HUES48 (cell line): ENCODE data around the gene OPN1LW.
"Not testable (repeated sequence)": the region's sequence is repeated elsewhere in the genome, so short reads cannot be mapped to it uniquely, and the experiment has no call there.

ENCODE experiments used
- H3K27ac ChIP-seq: one replicate; pipeline ENCODE4 v1.7.0; 2013; ENCODE audit warnings: low read depth, low read length, inconsistent platforms
- H3K27me3 ChIP-seq: 2 replicates; pipeline ENCODE4 v1.6.1; 2013; ENCODE audit warnings: mild to moderate bottlenecking, low read length; ENCODE audit not compliant: control insufficient read depth, insufficient read depth
- H3K36me3 ChIP-seq: 2 replicates; pipeline ENCODE4 v1.6.1; 2013; ENCODE audit warnings: low read length; ENCODE audit not compliant: control insufficient read depth, insufficient read depth
- H3K4me1 ChIP-seq: 2 replicates; pipeline ENCODE4 v1.6.1; 2013; ENCODE audit warnings: mild to moderate bottlenecking, low read length; ENCODE audit not compliant: control insufficient read depth, insufficient read depth
- H3K4me3 ChIP-seq: 2 replicates; pipeline ENCODE4 v1.5.1; 2013; ENCODE audit warnings: mild to moderate bottlenecking, low read depth, low read length
- H3K9ac ChIP-seq: 2 replicates; pipeline ENCODE4 v1.6.1; 2013; ENCODE audit warnings: mild to moderate bottlenecking, low read depth, low read length, moderate library complexity
- H3K9me3 ChIP-seq: 2 replicates; pipeline ENCODE4 v1.6.1; 2013; ENCODE audit warnings: low read length; ENCODE audit not compliant: control insufficient read depth, insufficient read depth

Gene OPN1LW

DNA sequence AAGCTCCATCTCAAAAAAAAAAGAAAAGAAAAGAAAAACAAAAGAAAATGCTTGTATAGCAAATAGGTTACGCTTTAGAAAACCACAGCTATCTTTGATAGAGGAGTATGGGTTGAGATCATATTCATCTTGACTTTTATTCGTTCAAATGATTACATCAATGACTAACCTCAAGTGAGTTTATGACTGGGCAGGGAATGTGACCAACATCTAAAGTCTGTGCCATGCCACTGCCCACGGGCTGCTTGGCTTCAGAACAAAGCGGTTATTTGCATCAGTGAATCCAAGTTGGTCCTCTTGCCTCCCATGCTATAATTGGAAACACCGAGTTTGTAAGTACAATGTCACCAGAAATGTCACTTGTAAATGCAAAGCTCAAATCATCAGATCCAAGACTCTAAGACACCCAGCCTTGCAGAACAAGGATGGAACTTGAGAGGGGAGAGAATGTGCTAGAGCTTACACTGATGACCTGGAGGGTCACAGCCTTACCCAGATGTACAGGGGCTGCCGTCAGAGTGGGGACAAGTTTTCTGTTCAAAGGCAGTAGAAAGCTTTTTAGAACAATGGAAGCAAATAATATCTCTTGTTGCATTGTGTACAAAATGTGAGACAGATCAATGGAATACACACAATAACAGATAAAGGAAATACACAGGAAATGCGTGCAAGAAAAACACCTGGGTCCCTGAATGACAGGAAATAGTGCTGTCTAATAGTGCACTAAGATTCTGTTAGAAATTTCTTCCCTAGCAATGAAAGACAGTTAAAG lies 8.4 kb upstream of the OPN1LW start:
- Histone ChIP-seq H3K4me1 (no peaks in the 10 kb centered on the region), H3K4me3 (no peak overlapping the region), H3K27me3 (peaks cover 5% of the 10 kb centered on the region; the same call in 1 of the 2 replicates), H3K27ac (no peak overlapping the region), H3K9me3 (peaks cover 45% of the 10 kb centered on the region), H3K9ac (no peak overlapping the region), H3K36me3 (no peaks in the 10 kb centered on the region)

DNA sequence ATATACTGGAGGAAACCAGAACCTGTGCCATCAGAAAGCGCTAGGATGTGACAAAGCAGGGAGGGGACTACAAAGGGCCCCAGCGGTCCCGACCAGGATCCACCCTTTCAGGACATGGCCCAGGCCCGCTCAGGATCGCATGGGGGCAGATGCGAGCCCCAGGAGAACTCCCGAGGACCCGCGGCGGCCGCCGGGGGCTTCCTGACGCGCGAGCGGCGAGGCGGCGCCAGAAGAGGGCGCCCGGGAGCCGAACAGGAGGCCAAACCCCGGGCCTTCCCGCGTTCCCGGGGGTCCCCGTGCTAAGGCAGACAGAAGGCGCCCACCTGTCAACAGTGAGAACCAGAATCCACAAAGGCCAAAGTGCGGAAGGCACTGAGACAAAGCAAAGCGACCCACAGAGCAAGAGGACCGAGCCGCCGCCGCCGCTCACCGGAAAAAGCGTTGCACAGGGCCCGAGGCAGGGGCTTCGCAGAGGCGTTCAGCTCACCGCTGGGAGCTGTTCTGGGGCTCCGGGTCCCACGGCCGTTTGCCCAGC lies 7.3 kb upstream of the OPN1LW start:
- H3K9me3 ChIP-seq = peaks cover 54% of the 10 kb centered on the region
- no peak overlapping the region for H3K9ac ChIP-seq
- no peaks in the 10 kb centered on the region for H3K36me3 ChIP-seq
- H3K27ac ChIP-seq = no peak overlapping the region
- peaks cover 5% of the 10 kb centered on the region; the same call in 1 of the 2 replicates for H3K27me3 ChIP-seq
- no peaks in the 10 kb centered on the region for H3K4me1 ChIP-seq
- peak overlapping the region; percentile 47 for H3K4me3 ChIP-seq

DNA sequence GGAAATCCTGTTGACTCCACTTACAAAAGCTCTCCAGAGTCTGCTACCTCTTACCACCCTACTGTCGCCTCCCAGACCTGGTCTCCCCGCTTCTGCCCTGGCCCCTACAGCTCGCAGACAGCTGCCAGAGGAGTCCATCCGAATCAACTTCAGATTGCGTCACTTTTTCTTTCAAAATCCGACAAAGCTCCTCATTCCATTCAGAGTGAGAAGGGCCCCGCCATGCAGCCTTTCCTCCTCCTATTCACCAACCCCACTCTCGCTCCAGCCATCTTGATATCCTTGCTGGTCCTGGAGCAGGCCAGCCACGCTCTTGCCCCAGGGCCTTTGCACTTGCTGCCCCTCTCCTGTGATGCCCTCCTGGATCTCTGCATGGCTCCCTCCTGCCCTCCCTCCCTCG lies 5.2 kb upstream of the OPN1LW start:
- H3K27ac ChIP-seq = no peak overlapping the region
- H3K9me3 ChIP-seq = peaks cover 59% of the 10 kb centered on the region
- no peak overlapping the region for H3K4me3 ChIP-seq
- H3K4me1 ChIP-seq = no peaks in the 10 kb centered on the region
- no peaks in the 10 kb centered on the region for H3K36me3 ChIP-seq
- no peak overlapping the region for H3K9ac ChIP-seq
- H3K27me3 ChIP-seq = peaks cover 5% of the 10 kb centered on the region; the same call in 1 of the 2 replicates

DNA sequence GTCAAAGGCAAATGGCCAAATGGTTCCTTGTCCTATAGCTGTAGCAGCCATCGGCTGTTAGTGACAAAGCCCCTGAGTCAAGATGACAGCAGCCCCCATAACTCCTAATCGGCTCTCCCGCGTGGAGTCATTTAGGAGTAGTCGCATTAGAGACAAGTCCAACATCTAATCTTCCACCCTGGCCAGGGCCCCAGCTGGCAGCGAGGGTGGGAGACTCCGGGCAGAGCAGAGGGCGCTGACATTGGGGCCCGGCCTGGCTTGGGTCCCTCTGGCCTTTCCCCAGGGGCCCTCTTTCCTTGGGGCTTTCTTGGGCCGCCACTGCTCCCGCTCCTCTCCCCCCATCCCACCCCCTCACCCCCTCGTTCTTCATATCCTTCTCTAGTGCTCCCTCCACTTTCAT lies 3.8 kb upstream of the OPN1LW start:
- H3K27ac ChIP-seq = no peak overlapping the region
- H3K27me3 ChIP-seq = peaks cover 5% of the 10 kb centered on the region; the same call in 1 of the 2 replicates
- H3K4me3 ChIP-seq = no peak overlapping the region
- H3K36me3 ChIP-seq = no peaks in the 10 kb centered on the region
- peaks cover 55% of the 10 kb centered on the region for H3K9me3 ChIP-seq
- no peaks in the 10 kb centered on the region for H3K4me1 ChIP-seq
- no peak overlapping the region for H3K9ac ChIP-seq

DNA sequence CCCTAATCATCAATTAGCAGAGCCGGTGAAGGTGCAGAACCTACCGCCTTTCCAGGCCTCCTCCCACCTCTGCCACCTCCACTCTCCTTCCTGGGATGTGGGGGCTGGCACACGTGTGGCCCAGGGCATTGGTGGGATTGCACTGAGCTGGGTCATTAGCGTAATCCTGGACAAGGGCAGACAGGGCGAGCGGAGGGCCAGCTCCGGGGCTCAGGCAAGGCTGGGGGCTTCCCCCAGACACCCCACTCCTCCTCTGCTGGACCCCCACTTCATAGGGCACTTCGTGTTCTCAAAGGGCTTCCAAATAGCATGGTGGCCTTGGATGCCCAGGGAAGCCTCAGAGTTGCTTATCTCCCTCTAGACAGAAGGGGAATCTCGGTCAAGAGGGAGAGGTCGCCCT lies 3.3 kb upstream of the OPN1LW start:
- H3K27me3 ChIP-seq = peaks cover 2% of the 10 kb centered on the region; the same call in 1 of the 2 replicates
- peaks cover 51% of the 10 kb centered on the region for H3K9me3 ChIP-seq
- no peak overlapping the region for H3K9ac ChIP-seq
- H3K4me3 ChIP-seq = no peak overlapping the region
- no peaks in the 10 kb centered on the region for H3K36me3 ChIP-seq
- H3K27ac ChIP-seq = no peak overlapping the region
- H3K4me1 ChIP-seq = no peaks in the 10 kb centered on the region

DNA sequence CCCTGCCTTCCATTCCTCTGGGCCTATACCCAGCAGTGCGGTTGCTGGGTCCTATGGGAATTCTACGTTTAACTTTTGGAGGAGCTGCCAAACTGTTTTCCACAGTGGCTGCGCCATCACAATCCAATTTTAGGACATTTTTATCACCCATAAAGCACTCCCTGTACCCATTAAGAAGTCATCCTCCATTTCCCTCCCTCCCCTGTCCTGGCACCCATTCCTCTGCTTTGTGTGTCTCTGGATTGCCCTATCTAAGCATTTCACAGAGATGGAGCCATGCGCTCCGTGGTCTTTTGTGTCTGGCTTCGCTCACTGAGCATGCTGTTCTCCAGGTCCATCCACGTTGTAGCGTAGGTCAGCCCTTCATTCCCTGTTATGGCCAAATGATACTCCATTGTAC lies 1.7 kb upstream of the OPN1LW start:
- Histone ChIP-seq H3K27me3 (no peaks in the 10 kb centered on the region), H3K9me3 (peaks cover 44% of the 10 kb centered on the region), H3K9ac (no peak overlapping the region), H3K4me1 (no peaks in the 10 kb centered on the region), H3K36me3 (no peaks in the 10 kb centered on the region), H3K27ac (no peak overlapping the region), H3K4me3 (no peak overlapping the region)

DNA sequence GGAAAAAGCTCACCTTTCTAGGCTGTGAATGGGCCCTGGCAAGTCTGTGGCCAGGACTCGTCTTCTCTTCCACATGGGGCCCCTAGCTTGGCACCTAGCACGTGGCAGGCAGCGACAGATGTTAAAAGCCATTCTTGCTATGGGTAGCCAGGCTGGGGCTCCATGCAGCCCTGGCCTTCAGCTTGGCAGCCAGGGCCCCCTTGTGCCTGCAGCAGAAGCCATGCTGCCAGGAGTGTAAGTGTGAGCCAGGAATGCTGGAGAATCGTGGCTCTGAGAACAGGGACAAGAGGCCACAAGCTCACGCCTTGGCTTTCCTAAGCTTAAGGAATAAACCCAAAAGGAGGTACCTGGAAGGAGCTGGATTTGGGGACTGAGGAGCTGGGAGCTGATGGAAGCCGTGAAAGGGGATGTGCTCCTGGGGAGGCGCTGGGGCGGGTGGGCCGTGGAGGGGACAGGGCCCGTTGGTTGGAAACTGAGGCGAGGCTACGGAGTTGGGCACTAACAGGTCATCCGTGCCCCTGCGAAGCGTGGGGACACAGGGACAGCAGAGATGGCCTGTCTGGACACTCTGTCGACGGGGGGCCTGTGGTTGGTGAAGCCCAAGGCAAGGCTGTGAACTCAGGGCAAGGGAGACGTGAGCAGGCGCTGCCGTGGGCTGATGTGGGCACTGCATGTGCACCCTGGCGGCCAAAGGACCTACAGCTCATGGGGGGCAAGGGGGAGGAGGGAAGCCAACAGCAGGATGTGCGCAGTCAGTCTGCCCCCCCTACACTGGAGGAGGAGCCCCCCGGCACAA lies 895 bp upstream of the OPN1LW start:
- no peak overlapping the region for H3K27ac ChIP-seq
- no peak overlapping the region for H3K9ac ChIP-seq
- H3K9me3 ChIP-seq = peaks cover 39% of the 10 kb centered on the region
- H3K36me3 ChIP-seq = no peaks in the 10 kb centered on the region
- H3K4me3 ChIP-seq = no peak overlapping the region
- no peaks in the 10 kb centered on the region for H3K27me3 ChIP-seq
- no peaks in the 10 kb centered on the region for H3K4me1 ChIP-seq

DNA sequence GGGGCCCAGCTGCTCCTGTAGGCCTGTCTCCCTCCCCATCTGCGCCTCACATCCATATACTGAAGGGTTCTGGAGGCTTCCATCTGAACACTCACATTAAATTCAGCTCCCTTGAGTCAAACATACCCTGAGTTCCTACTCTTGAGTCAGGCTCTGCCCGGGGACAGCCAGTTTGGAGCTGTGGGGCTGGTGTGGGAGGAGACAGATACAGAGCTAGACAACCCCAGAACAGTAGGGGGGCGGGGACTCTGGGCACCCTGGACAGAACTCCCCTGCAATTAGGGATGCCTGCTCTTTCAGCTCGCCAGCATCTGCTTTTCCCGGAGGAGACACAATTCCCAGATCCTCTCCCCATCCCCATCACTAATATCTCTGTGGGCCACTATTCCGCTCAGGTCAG lies 7.0 kb downstream of the OPN1LW start:
- not testable (repeated sequence) for H3K4me3 ChIP-seq, H3K27ac ChIP-seq, H3K9ac ChIP-seq, H3K27me3 ChIP-seq, H3K36me3 ChIP-seq, H3K9me3 ChIP-seq, H3K4me1 ChIP-seq

DNA sequence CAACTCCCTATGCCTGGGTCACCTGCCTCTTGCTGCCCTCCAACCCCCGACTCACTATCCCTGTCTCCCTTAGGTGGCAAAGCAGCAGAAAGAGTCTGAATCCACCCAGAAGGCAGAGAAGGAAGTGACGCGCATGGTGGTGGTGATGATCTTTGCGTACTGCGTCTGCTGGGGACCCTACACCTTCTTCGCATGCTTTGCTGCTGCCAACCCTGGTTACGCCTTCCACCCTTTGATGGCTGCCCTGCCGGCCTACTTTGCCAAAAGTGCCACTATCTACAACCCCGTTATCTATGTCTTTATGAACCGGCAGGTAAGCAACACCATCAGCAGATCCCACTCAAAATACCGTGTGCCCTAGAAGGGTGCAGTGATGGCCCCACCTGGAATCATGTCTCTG lies 12.2 kb downstream of the OPN1LW start:
- H3K4me1 ChIP-seq, H3K9me3 ChIP-seq, H3K27ac ChIP-seq, H3K4me3 ChIP-seq, H3K27me3 ChIP-seq, H3K36me3 ChIP-seq, H3K9ac ChIP-seq: not testable (repeated sequence)

DNA sequence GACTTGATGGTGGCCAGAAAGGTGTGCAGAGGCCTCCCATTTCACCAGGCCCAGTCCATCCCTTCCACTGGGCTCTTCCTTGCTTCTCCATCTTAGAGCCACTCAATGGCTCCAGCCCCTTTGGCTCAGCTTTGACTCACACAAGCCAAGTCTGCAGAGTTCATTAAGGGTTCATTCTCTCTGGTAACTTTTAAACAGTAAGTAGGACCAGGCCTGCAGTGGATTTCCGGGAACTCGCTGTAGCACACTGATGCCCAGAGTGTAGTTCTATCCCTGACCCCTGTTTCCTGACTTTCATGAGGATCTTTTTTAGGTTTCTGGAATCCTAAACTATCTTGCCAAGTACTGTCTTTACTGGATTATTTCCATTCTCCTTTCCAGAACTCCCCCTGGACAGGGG lies 13.2 kb downstream of the OPN1LW start:
- H3K27me3 ChIP-seq, H3K9ac ChIP-seq, H3K4me3 ChIP-seq, H3K27ac ChIP-seq, H3K36me3 ChIP-seq, H3K4me1 ChIP-seq, H3K9me3 ChIP-seq: not testable (repeated sequence)

DNA sequence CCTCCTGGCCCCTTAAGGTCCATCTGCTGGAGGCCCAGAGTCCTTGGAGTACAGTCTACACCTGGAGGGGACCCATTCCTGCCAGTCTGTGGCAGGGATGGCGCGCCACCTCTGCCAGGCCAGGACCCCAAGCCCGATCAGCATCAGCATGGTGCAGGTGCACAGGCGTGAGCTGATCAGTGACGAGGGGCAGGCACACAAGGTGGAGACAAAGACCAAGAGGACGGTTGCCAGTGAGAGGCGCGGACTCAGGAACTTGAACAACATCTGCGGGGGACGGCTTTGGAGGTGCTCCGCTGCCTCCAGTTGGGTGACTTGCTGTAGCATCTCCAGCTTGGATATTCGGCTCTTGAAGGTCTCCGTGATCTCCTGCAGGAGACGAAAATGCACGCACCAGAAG lies 15.3 kb downstream of the OPN1LW start:
- not testable (repeated sequence) for H3K36me3 ChIP-seq, H3K27ac ChIP-seq, H3K9ac ChIP-seq, H3K9me3 ChIP-seq, H3K4me3 ChIP-seq, H3K4me1 ChIP-seq, H3K27me3 ChIP-seq
